Stimulated activated CD8-positive, alpha-beta memory T cell treated with anti-CD3 and anti-CD28 coated beads, Interleukin-2, amount 100 ng/mL, for 1 hour (primary cell): ENCODE data around the gene GUCA1A.
"Not testable (repeated sequence)": the region's sequence is repeated elsewhere in the genome, so short reads cannot be mapped to it uniquely, and the experiment has no call there.

Source experiments
- DNase-seq, 2 donors: peaks; one replicate each; pipeline ENCODE4 v3.0.0-alpha.2; 2020; ENCODE audit warnings: low read depth in 2 of 2

The GUCA1A gene

GRCh38 chr6:42147138-42147562, 26.0 kb upstream of the GUCA1A start:
- DNase-seq = no peak

GRCh38 chr6:42148058-42148457, 25.1 kb upstream of the GUCA1A start:
- DNase-seq = no peak

GRCh38 chr6:42150254-42150653, 22.9 kb upstream of the GUCA1A start:
- DNase-seq = no peak

GRCh38 chr6:42152024-42152423, 21.1 kb upstream of the GUCA1A start:
- no peak for DNase-seq

GRCh38 chr6:42152528-42153213, 20.5 kb upstream of the GUCA1A start:
- DNase-seq = not testable (repeated sequence)

GRCh38 chr6:42153921-42154320, 19.2 kb upstream of the GUCA1A start:
- DNase-seq = no peak

GRCh38 chr6:42154461-42155209, 18.5 kb upstream of the GUCA1A start:
- DNase-seq = no peak

GRCh38 chr6:42155293-42155692, 17.9 kb upstream of the GUCA1A start:
- DNase-seq = no peak

- DNase-seq = no peak
Observed at GRCh38 chr6:42156638-42157037, 16.5 kb upstream of the GUCA1A start.

- DNase-seq = no peak
Observed at GRCh38 chr6:42158011-42158410, 15.2 kb upstream of the GUCA1A start.

- DNase-seq = no peak
Observed at GRCh38 chr6:42158631-42159030, 14.5 kb upstream of the GUCA1A start.

- no peak for DNase-seq
Observed at GRCh38 chr6:42159431-42160024, 13.6 kb upstream of the GUCA1A start.

- DNase-seq = no peak
Observed at GRCh38 chr6:42162384-42162783, 10.8 kb upstream of the GUCA1A start.

- no peak for DNase-seq
Observed at GRCh38 chr6:42162812-42163211, 10.4 kb upstream of the GUCA1A start.

- no peak for DNase-seq
Observed at GRCh38 chr6:42163981-42164380, 9.2 kb upstream of the GUCA1A start.

GRCh38 chr6:42165016-42165415, 8.1 kb upstream of the GUCA1A start:
- DNase-seq = no peak

- DNase-seq = peak; percentile 53 to 64
Observed at GRCh38 chr6:42166444-42167141, 6.6 kb upstream of the GUCA1A start.

GRCh38 chr6:42168650-42169049, 4.5 kb upstream of the GUCA1A start:
- DNase-seq = no peak

GRCh38 chr6:42169780-42170179, 3.4 kb upstream of the GUCA1A start:
- not testable (repeated sequence) for DNase-seq

- no peak for DNase-seq
Observed at GRCh38 chr6:42171813-42172581, 1.2 kb upstream of the GUCA1A start.

- no peak for DNase-seq
Observed at GRCh38 chr6:42175860-42176259, 2.7 kb downstream of the GUCA1A start.

- no peak for DNase-seq
Observed at GRCh38 chr6:42176981-42177380, 3.8 kb downstream of the GUCA1A start.
